HepG2 (cell line): ENCODE measurements around the gene CDC42EP1. TPM values are rescaled to one million over a fixed set of nuclear protein-coding genes. Genes with fewer than 3 reads are reported as not detected.

ENCODE experiments used
- ASH2L ChIP-seq: fragments of 300-600, 200-600 bp; sonication (generic); IDR thresholded peaks from 2 replicates; pipeline ENCODE4 v1.7.0; 2017; ENCODE audit warnings: low read depth, mild to moderate bottlenecking, moderate library complexity, mixed read lengths, low read length; ENCODE audit not compliant: insufficient read length
- ATRX ChIP-seq: sonication (generic); formaldehyde crosslinking; IDR thresholded peaks from 2 replicates; pipeline ENCODE4 v1.4.0; 2020; ENCODE audit warnings: missing genetic modification reagents, borderline replicate concordance
- BCL3 ChIP-seq: sonication (generic); formaldehyde crosslinking; IDR thresholded peaks from 2 replicates; pipeline ENCODE4 v1.5.1; 2020; ENCODE audit warnings: mild to moderate bottlenecking, missing genetic modification reagents, moderate library complexity
- EHMT2 ChIP-seq: fragments of 200-600 bp; sonication (generic); IDR thresholded peaks from 2 replicates; pipeline ENCODE4 v1.7.0; 2017; ENCODE audit warnings: antibody characterized with exemption, low read depth, low read length, borderline replicate concordance
- EZH2 ChIP-seq: conservative IDR thresholded peaks from 2 replicates; pipeline ENCODE4 v1.6.1; 2012; ENCODE audit warnings: mild to moderate bottlenecking, low read depth, low read length, moderate library complexity
- FOXO1 ChIP-seq: sonication (generic); formaldehyde crosslinking; IDR thresholded peaks from 2 replicates; pipeline ENCODE4 v1.4.0; 2020; ENCODE audit warnings: missing genetic modification reagents
- HINFP ChIP-seq: sonication (generic); formaldehyde crosslinking; IDR thresholded peaks from 2 replicates; pipeline ENCODE4 v1.4.0; 2020; ENCODE audit warnings: low read depth, mild to moderate bottlenecking, missing genetic modification reagents
- HIVEP1 ChIP-seq: sonication (generic); formaldehyde crosslinking; IDR thresholded peaks from 2 replicates; pipeline ENCODE4 v1.4.0; 2020; ENCODE audit warnings: mild to moderate bottlenecking, missing genetic modification reagents
- IRX3 ChIP-seq: sonication (generic); formaldehyde crosslinking; IDR thresholded peaks from 2 replicates; pipeline ENCODE4 v1.8.1; 2023; ENCODE audit warnings: mild to moderate bottlenecking, low read depth, missing genetic modification reagents, borderline replicate concordance
- MEIS1 ChIP-seq: sonication (generic); formaldehyde crosslinking; IDR thresholded peaks from 2 replicates; pipeline ENCODE4 v1.9.0; 2021; ENCODE audit warnings: mild to moderate bottlenecking, missing genetic modification reagents, moderate library complexity, borderline replicate concordance
- MLLT10 ChIP-seq: sonication (generic); formaldehyde crosslinking; IDR thresholded peaks from 2 replicates; pipeline ENCODE4 v1.4.0; 2020; ENCODE audit warnings: missing genetic modification reagents
- NFE2L2 ChIP-seq: fragments of 150-350 bp; IDR thresholded peaks from 2 replicates; pipeline ENCODE4 v1.6.1; 2014; ENCODE audit warnings: low read length
- PHF8 ChIP-seq: sonication (generic); formaldehyde crosslinking; IDR thresholded peaks from 2 replicates; pipeline ENCODE4 v1.5.0; 2020; ENCODE audit warnings: missing genetic modification reagents
- TBL1XR1 ChIP-seq: fragments of 150-350 bp; IDR thresholded peaks from 2 replicates; pipeline ENCODE4 v1.6.1; 2014; ENCODE audit warnings: borderline replicate concordance, low read length; ENCODE audit not compliant: partially characterized antibody
- ZBTB7A ChIP-seq: sonication (generic); formaldehyde crosslinking; IDR thresholded peaks from 2 replicates; pipeline ENCODE4 v1.8.0; 2022; ENCODE audit warnings: mild to moderate bottlenecking, missing genetic modification reagents
- ZGPAT ChIP-seq: IDR thresholded peaks from 2 replicates; pipeline ENCODE4 v1.6.1; 2016; ENCODE audit warnings: mild to moderate bottlenecking
- ZNF101 ChIP-seq: sonication (generic); formaldehyde crosslinking; IDR thresholded peaks from 2 replicates; pipeline ENCODE4 v1.4.0; 2020; ENCODE audit warnings: mild to moderate bottlenecking, low read depth, missing genetic modification reagents, borderline replicate concordance
- ZNF446 ChIP-seq: sonication (generic); formaldehyde crosslinking; IDR thresholded peaks from 2 replicates; pipeline ENCODE4 v1.5.0; 2020; ENCODE audit warnings: mild to moderate bottlenecking, missing genetic modification reagents
- ZNF574 ChIP-seq: sonication (generic); formaldehyde crosslinking; IDR thresholded peaks from 2 replicates; pipeline ENCODE4 v1.4.0; 2020; ENCODE audit warnings: missing genetic modification reagents
- ZNF777 ChIP-seq: sonication (generic); formaldehyde crosslinking; IDR thresholded peaks from 2 replicates; pipeline ENCODE4 v1.4.0; 2020; ENCODE audit warnings: missing genetic modification reagents
- ZSCAN31 ChIP-seq: sonication (generic); formaldehyde crosslinking; IDR thresholded peaks from 2 replicates; pipeline ENCODE4 v1.5.0; 2020; ENCODE audit warnings: low read depth, mild to moderate bottlenecking, missing genetic modification reagents
- ZSCAN5A ChIP-seq: sonication (generic); formaldehyde crosslinking; IDR thresholded peaks from 2 replicates; pipeline ENCODE4 v1.8.0; 2022; ENCODE audit warnings: mild to moderate bottlenecking, missing genetic modification reagents, borderline replicate concordance
- polyA plus RNA-seq, 8 experiments: library from polyadenylated mRNA; depleted of rRNA in 3 of 8; stranded (reverse) in 7 of 8; unstranded in 1 of 8; fragments of >200 nt; fragmentation: Illumina TruSeq in 4 of 8; extraction: Trizol in 4 of 8; gene quantifications; 2 replicates each; pipeline versions ENCODE4 v1.2.1 to v1.2.3, GENCODE V29; 2011 to 2016; ENCODE audit warnings: low read depth in 4 of 8, missing spikeins in 1 of 8, mixed read lengths in 1 of 8; ENCODE audit not compliant: insufficient read depth in 1 of 8
- total RNA-seq, 5 experiments: library from RNA; depleted of rRNA; stranded (reverse); fragments of >200 nt; fragmentation: Illumina TruSeq; extraction: Trizol; gene quantifications; 2 replicates each; pipeline ENCODE4 v1.2.3, GENCODE V29; 2016; ENCODE audit warnings: low read depth in 1 of 5

The CDC42EP1 gene
- total and polyA plus RNA-seq, 2 of the 13 experiments (the other 11 are each of a cell fraction or from before 2014, with no cell fraction given), result 17.1 to 29.5 TPM

GRCh38 chr22:37560608-37561211 lies 430 bp downstream of the CDC42EP1 start (continued):
- no peak for TF ChIP-seq ZSCAN5A (CRISPR knock-in tag)
- TF ChIP-seq ZNF574 (CRISPR knock-in tag), result no peak
- peak; percentile 56; the same call in 1 of the 2 replicates for TF ChIP-seq ZBTB7A (CRISPR knock-in tag)
- no peak for TF ChIP-seq HINFP (CRISPR knock-in tag)
- TF ChIP-seq TBL1XR1, result no peak
- TF ChIP-seq MEIS1, result no peak
- no peak for TF ChIP-seq BCL3 (CRISPR knock-in tag)
- TF ChIP-seq ZNF446 (CRISPR knock-in tag), result no peak
- TF ChIP-seq ATRX, result no peak
- no peak for TF ChIP-seq ZNF101 (CRISPR knock-in tag)
- TF ChIP-seq FOXO1 (CRISPR knock-in tag), result no peak
- TF ChIP-seq ASH2L, result no peak
- no peak for TF ChIP-seq MLLT10
- TF ChIP-seq PHF8, result no peak
- TF ChIP-seq IRX3 (CRISPR knock-in tag), result 0 out of 2 replicates have a peak, but pooled peaks have one; percentile 19
- TF ChIP-seq ZNF777 (CRISPR knock-in tag), result no peak
- no peak for TF ChIP-seq NFE2L2
- TF ChIP-seq HIVEP1, result no peak
- TF ChIP-seq ZGPAT, result no peak
- TF ChIP-seq ZSCAN31 (CRISPR knock-in tag), result no peak
- no peak for TF ChIP-seq EHMT2
- no peak for TF ChIP-seq EZH2
